Measurements from ENCODE around the gene CYP2R1.
A peak's percentile ranks its signal among the peaks of the same experiment; 100 is the strongest.

The CYP2R1 gene

DNA sequence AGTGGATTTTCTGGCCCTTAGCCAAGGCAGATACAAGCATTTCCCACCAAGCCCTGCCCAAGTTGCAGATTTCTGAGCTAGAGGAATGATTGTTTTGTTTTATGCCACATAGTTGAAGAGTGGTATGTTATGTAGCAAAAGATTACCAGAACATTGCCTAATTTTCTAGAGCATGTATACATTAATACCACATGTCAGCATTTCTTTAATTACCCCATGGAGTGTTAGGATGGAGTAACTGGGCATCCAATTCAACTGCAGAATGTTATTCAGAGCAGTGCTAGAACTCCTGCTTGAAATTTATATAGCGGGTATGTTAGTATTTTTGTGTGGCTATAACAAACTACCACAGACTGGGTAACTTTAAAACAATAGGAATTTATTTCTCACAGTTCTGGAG lies 24.4 kb upstream of the CYP2R1 start:
- no peak overlapping the region for H3K4me3 ChIP-seq (ENCODE audit: low read length)
- TF ChIP-seq, protein P1, sequence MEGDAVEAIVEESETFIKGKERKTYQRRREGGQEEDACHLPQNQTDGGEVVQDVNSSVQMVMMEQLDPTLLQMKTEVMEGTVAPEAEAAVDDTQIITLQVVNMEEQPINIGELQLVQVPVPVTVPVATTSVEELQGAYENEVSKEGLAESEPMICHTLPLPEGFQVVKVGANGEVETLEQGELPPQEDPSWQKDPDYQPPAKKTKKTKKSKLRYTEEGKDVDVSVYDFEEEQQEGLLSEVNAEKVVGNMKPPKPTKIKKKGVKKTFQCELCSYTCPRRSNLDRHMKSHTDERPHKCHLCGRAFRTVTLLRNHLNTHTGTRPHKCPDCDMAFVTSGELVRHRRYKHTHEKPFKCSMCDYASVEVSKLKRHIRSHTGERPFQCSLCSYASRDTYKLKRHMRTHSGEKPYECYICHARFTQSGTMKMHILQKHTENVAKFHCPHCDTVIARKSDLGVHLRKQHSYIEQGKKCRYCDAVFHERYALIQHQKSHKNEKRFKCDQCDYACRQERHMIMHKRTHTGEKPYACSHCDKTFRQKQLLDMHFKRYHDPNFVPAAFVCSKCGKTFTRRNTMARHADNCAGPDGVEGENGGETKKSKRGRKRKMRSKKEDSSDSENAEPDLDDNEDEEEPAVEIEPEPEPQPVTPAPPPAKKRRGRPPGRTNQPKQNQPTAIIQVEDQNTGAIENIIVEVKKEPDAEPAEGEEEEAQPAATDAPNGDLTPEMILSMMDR (conservative IDR thresholded peaks at IDR 0.05; ENCODE audit: low read length), result no peak
- DNase-seq (ENCODE audit: low read depth), result no peak

DNA sequence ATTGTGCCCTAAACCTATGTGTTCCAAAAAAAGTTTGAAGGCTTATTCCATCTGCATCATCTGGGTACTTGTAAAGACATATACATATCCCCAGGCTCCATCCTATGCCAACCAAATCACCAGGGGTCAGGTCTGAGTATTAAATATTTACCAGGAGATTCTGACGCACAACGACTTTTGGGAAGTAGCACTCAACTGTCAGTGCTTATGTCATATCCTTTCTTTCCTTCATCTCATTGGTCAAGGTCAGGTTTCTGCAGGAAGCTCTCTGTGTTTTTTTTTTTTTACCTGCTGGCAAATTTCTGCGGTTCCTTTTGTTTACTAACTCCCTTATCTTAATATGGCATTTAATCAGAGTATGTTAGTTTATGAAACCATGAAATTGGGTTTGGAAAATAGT lies 22.5 kb upstream of the CYP2R1 start:
- no peak overlapping the region for H3K4me3 ChIP-seq (ENCODE audit: low read length)
- TF ChIP-seq, protein P1 (conservative IDR thresholded peaks at IDR 0.05; ENCODE audit: low read length), result no peak
- DNase-seq (ENCODE audit: low read depth), result no peak

DNA sequence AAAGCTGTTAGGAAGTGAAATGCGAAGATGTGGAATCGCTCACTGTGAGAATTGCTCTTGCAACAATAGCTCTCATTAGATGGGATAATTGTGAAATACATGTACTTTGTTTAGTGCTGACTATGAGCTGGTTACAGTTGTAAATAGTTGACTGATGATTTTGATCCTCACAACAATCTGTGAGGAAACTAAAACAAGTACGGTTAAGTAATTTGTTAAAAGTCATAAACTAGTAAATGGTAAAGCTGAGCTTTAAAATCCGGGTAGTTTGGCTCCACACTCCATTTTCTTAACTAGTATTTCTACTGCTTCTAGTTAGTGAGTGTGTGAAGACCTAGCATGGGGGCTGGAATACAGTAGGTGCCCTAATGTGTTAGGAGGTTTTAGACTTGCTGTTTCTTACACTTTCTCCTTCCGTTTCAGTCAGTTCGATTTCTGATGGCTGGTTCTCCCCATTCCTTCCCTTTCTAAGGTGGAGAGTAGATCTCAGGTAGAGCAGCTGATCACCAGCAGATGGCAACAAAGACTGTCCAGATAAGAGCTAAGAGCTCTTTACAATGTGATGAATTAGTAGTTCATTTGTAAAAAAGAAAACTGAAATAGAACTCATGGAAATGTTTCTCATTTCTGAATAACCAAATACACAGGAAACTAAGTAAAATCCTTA lies 16.3 kb upstream of the CYP2R1 start:
- TF ChIP-seq, protein P1 (conservative IDR thresholded peaks at IDR 0.05; ENCODE audit: low read length), result peak; percentile 76
- DNase-seq (ENCODE audit: low read depth), result peak; percentile 66
- no peak overlapping the region for H3K4me3 ChIP-seq (ENCODE audit: low read length)

DNA sequence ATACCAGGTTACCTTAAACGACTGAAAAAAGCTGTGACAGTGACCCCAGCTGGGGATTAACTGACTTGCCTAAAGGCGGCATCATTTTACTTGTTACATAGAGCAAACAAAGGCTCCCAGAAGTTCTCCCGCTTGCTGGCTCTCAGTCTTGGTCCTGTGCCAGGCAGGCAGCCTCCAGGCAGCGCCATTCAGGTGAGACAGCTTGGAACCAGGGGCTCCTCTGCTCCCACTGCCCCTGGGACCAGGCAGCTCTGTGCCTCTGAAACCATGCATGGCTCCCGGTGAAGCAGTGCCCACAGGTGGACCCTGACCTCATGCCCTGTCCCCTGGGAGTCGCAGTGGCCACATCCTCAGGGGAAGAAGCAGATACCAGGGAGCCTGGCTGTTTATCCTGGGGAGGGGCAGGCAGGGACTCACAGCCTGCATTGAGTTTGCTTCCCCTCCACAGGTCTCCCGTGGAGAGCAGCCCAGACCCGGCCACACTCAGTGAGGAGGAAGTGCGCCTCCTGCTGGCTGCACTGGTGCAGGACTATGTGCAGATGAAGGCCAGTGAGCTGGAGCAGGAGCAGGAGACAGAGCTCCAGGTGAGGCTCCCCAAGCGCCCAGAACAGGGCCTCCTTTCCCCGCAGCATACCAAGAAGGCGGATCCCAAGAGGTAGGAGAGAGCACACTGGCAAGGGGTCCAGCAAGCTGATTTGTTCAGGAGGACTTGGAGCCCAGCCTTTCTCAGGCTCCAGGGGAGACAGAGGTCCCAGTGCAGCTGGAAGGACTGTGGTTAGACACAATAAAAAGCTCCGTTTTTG lies 15.6 kb upstream of the CYP2R1 start:
- H3K4me3 ChIP-seq (ENCODE audit: low read length), result no peak overlapping the region
- TF ChIP-seq, protein P1 (conservative IDR thresholded peaks at IDR 0.05; ENCODE audit: low read length), result peak; percentile 58
- DNase-seq (ENCODE audit: low read depth), result peak; percentile 17

DNA sequence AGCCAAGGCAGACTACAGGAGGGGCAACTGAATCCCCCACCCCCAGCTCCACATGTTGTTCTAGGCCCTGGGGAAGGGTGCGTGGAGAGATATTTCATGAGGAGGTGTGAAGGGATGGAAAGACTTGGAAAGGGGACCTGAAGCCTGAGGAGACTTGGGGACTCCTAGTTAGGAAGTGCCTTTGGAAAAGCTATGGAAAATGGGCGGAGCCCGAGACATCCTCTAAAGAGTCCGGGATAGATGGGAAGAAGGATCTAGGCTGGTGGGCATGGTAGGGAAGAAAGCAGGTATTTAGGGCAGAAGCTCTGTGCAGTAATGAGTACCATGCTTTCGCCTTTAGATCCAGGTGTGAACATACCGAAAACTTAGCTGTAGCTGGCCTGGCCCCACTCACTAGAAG lies 15.0 kb upstream of the CYP2R1 start:
- H3K4me3 ChIP-seq (ENCODE audit: low read length), result no peak overlapping the region
- TF ChIP-seq, protein P1 (conservative IDR thresholded peaks at IDR 0.05; ENCODE audit: low read length), result no peak
- no peak for DNase-seq (ENCODE audit: low read depth)

DNA sequence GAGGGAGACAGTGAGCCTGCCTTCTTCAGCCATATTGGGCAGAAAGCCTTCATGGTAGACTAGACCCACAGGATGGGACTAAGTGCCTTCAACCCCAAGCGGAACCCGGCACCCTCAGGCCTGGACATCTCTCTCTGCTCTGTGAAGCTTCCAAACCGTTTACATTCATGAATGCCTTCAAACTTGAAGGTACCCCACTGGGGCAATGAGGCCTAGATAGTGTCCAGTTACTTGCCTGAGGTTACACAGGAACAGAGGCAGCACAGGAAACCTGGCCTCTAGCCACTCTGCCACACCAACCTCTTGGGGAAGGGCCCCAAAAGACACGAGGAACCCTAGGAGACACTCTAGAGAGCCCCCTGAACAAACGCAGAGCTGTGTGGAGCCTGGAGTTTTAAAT lies 14.5 kb upstream of the CYP2R1 start:
- TF ChIP-seq, protein P1 (conservative IDR thresholded peaks at IDR 0.05; ENCODE audit: low read length), result no peak
- H3K4me3 ChIP-seq (ENCODE audit: low read length), result no peak overlapping the region
- no peak for DNase-seq (ENCODE audit: low read depth)

Data from AG10803 (cell line).